Left lobe of liver (tissue), 2 donors: ENCODE measurements around the gene SDR42E1. TPM values are rescaled to one million over a fixed set of nuclear protein-coding genes. Genes with fewer than 3 reads are reported as not detected.
"Not testable (repeated sequence)": the region's sequence is repeated elsewhere in the genome, so short reads cannot be mapped to it uniquely, and the experiment has no call there.

Source experiments
- ATAC-seq: fragments of 200-7000 bp; cut with Tn5 transposase; one replicate; pipeline ENCODE4 v1.9.1; 2020; ENCODE audit warnings: mild to moderate bottlenecking, moderate library complexity
- DNase-seq: peaks from one replicate; pipeline ENCODE4 v3.0.0-alpha.2; 2020; ENCODE audit warnings: low spot score
- total RNA-seq: library from RNA; stranded (reverse); gene quantifications from one replicate; pipeline ENCODE4 v1.2.1, GENCODE V29; 2021
- donor health status: DM: no; HTN: no; CAD: no; lungs with moderate emphysema.
- donor health status: DM: no; HTN: yes; CAD: no.

Gene SDR42E1
- total RNA-seq, 1 donor from 2014 or later, result 4.1 TPM

GRCh38 chr16:82006036-82006435, 5.2 kb downstream of the SDR42E1 start:
- ATAC-seq (no peak), DNase-seq (no peak)

- ATAC-seq (no peak), DNase-seq (no peak)
Measured at GRCh38 chr16:82005027-82005830, 6.0 kb downstream of the SDR42E1 start.

- ATAC-seq (no peak), DNase-seq (no peak)
Measured at GRCh38 chr16:82004601-82005000, 6.7 kb downstream of the SDR42E1 start.

- no peak for DNase-seq
- ATAC-seq, result no peak
Measured at GRCh38 chr16:82002831-82003230, 8.4 kb downstream of the SDR42E1 start.

GRCh38 chr16:81997738-81998137, 13.5 kb downstream of the SDR42E1 start:
- DNase-seq, result no peak
- ATAC-seq, result no peak

- ATAC-seq, result peak; percentile 44
- no peak for DNase-seq
Measured at GRCh38 chr16:81996664-81997509, 14.4 kb downstream of the SDR42E1 start.

GRCh38 chr16:81995651-81996050, 15.6 kb downstream of the SDR42E1 start:
- ATAC-seq (no peak), DNase-seq (no peak)

- no peak for DNase-seq
- peak; percentile 43 for ATAC-seq
Measured at GRCh38 chr16:81994485-81994884, 16.8 kb downstream of the SDR42E1 start.

- DNase-seq, result no peak
- no peak for ATAC-seq
Measured at GRCh38 chr16:81992859-81993258, 18.4 kb downstream of the SDR42E1 start.

- DNase-seq, result no peak
- ATAC-seq, result no peak
Measured at GRCh38 chr16:81987706-81988105, 23.6 kb downstream of the SDR42E1 start.

- DNase-seq, result no peak
- no peak for ATAC-seq
Measured at GRCh38 chr16:81987121-81987520, 24.1 kb downstream of the SDR42E1 start.

- not testable (repeated sequence) for DNase-seq, ATAC-seq
Measured at GRCh38 chr16:81977335-81977942, 33.8 kb downstream of the SDR42E1 start.

GRCh38 chr16:81975637-81976036, 35.6 kb downstream of the SDR42E1 start:
- DNase-seq, result no peak
- no peak for ATAC-seq

- DNase-seq (no peak), ATAC-seq (no peak)
Measured at GRCh38 chr16:81973737-81974136, 37.5 kb downstream of the SDR42E1 start.

GRCh38 chr16:81971853-81972252, 39.4 kb downstream of the SDR42E1 start:
- DNase-seq, result no peak
- no peak for ATAC-seq

GRCh38 chr16:81967358-81967757, 43.9 kb downstream of the SDR42E1 start:
- no peak for DNase-seq

GRCh38 chr16:81964808-81965207, 46.5 kb downstream of the SDR42E1 start:
- ATAC-seq (no peak), DNase-seq (no peak)

More at GRCh38 chr16:81967358-81967757, 43.9 kb downstream of the SDR42E1 start:
- no peak for ATAC-seq

GRCh38 chr16:81956213-81956948, 54.9 kb downstream of the SDR42E1 start:
- peak; percentile 65 for DNase-seq
- peak; percentile 88 for ATAC-seq

- no peak for ATAC-seq
Measured at GRCh38 chr16:81951564-81951963, 59.7 kb downstream of the SDR42E1 start.

GRCh38 chr16:81946206-81946605, 65.1 kb downstream of the SDR42E1 start:
- DNase-seq (no peak), ATAC-seq (no peak)

More at GRCh38 chr16:81951564-81951963, 59.7 kb downstream of the SDR42E1 start:
- DNase-seq, result no peak

- no peak for ATAC-seq
- DNase-seq, result no peak
Measured at GRCh38 chr16:81945665-81946064, 65.6 kb downstream of the SDR42E1 start.
